Skeletal muscle satellite cell (primary cell): ENCODE measurements around the gene CPB2.

Experiments
- H3K27me3 ChIP-seq: 2 replicates; pipeline ENCODE4 v1.7.0; 2013; ENCODE audit warnings: low read length; ENCODE audit not compliant: control insufficient read depth, insufficient read depth
- H3K36me3 ChIP-seq: 2 replicates; pipeline ENCODE4 v1.7.0; 2013; ENCODE audit warnings: mild to moderate bottlenecking, control low read depth, low read length; ENCODE audit not compliant: insufficient read depth
- H3K4me1 ChIP-seq: 2 replicates; pipeline ENCODE4 v1.7.0; 2013; ENCODE audit warnings: low read length; ENCODE audit not compliant: control insufficient read depth, insufficient read depth
- H3K4me2 ChIP-seq: 2 replicates; pipeline ENCODE4 v1.7.0; 2013; ENCODE audit warnings: mild to moderate bottlenecking, low read length
- H3K4me3 ChIP-seq: 2 replicates; pipeline ENCODE4 v1.7.0; 2013; ENCODE audit warnings: low read length
- H3K9ac ChIP-seq: 2 replicates; pipeline ENCODE4 v1.7.0; 2013; ENCODE audit warnings: mild to moderate bottlenecking, low read depth, low read length, moderate library complexity
- H3K9me3 ChIP-seq: replicated peaks from 2 replicates; pipeline ENCODE4 v1.7.0; 2013; ENCODE audit warnings: mild to moderate bottlenecking, control low read depth, low read length

The CPB2 gene

DNA sequence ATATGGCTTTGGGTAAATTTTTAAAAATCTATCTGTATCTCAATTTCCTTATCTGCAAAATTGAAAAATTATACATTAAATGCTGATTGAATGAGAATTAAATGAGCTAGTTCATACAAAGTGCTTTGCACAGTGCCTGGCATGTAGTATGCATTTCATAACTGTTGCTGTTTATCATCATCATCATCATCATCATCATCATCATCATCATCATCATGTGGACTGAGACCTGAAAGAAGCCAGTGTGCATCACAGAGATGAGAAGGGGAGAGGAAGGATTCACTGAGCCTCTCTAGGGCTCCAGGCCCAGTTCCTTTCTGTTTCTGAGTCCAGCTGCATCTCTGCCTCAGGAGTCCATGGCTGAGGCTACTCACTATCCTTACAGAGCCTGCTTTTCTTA, 45.4 kb downstream of the CPB2 start:
- Histone ChIP-seq H3K9ac (no peak overlapping the region), H3K4me1 (peaks cover 8% of the 10 kb centered on the region), H3K4me3 (no peak overlapping the region), H3K27me3 (no peaks in the 10 kb centered on the region), H3K4me2 (no peak overlapping the region), H3K9me3 (no peaks in the 10 kb centered on the region), H3K36me3 (no peaks in the 10 kb centered on the region)

DNA sequence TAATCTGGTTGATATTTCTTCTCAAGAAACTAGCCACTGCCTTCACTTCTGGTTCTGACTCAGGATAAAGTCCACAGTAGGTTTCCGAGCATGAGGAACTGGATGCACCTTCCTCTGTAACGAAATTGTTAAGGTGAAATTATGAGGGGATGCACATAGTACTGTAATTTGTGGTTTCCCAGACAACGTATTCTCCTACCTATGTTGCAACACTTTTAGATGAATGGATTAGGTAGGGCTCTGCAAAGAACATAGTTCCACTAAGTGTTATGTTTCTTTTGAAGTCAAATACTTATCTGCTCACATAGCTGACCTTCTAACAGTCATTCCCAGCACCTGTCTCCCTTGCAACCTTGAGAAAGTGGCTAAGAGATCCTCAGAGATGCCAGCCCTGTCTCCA, 46.6 kb downstream of the CPB2 start:
- Histone ChIP-seq H3K36me3 (no peaks in the 10 kb centered on the region), H3K9ac (no peak overlapping the region), H3K4me2 (no peak overlapping the region), H3K27me3 (no peaks in the 10 kb centered on the region), H3K4me1 (peaks cover 12% of the 10 kb centered on the region), H3K9me3 (no peaks in the 10 kb centered on the region), H3K4me3 (no peak overlapping the region)

DNA sequence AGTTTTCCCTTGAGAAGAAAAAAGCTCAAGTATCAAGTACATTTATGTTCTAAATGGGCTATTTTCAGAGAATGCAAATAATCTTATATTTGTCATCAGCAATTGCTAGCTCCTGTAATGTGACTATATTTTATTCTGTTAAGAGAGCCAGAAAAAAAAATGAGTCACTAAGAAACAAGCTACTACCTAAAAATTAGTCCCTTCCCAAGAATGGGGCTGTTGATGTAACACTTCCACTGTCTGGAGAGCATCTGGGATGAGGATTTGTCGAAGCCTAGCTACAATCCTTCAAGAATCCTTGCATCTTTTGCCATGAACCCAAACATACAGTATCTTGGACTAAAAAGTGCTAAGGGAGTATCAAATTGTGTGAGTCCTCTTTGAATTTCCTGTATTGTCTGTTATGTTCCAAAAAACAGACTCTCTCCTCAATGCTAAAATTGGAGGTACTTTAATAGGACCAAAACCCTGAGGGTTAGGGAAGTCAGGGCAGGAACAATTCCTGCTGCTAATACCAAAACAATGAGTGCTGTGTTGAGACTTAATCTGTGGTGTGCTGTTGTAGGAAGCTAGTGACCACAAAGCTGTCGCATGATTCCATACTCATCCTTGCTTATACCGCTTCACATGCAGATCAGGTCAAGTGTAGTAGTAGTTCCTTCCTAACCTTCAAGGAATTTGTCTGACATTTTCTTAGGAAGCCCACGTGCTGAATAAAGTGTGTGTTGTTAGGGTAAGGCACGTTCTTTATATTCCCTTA, 47.4 kb downstream of the CPB2 start:
- Histone ChIP-seq H3K27me3 (no peaks in the 10 kb centered on the region), H3K4me1 (peaks cover 8% of the 10 kb centered on the region), H3K4me3 (no peak overlapping the region), H3K9ac (no peak overlapping the region), H3K4me2 (no peak overlapping the region), H3K9me3 (no peaks in the 10 kb centered on the region), H3K36me3 (no peaks in the 10 kb centered on the region)

DNA sequence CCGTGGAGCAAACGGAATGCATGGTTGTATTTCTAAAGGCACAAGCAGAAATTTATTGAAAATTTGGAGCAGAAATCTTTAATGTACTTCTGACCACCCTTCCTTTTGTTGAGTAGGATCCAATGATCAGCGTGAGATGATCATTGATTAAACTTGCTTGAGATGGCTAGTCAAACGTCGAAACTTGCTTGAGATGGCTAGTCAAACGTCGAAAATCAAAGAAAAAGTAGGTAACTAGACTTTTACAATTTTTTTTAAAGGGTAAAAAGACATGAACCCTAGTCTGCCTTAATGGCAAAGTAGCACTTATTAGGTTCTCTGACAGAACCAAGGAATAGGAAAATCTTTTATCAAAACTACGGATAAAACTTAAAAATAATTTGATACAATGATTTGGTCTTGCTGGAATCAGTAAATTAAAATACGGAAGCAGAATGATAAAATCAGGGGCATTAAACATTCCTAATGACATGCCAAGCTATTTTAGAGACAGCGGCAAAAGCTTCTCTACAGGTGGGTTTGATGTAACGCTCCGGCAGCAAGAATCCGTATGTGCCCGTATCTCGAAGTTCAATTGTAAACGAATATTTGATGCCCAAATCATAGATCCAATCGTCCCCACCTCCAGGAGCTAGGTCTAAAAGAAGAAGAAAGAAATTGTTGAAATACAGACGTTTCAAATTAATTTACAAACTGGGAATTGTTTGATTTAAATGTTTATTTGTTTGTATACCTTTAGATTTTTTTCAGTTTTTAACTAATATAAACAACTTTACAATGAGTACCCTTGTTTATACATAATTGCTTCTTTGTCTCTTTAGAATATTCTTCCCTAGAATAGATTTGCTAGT, 51.4 kb downstream of the CPB2 start:
- Histone ChIP-seq H3K4me1 (peaks cover 10% of the 10 kb centered on the region), H3K4me3 (peak overlapping the region; percentile 90), H3K36me3 (no peaks in the 10 kb centered on the region), H3K9ac (peak overlapping the region; percentile 92), H3K4me2 (peak overlapping the region; percentile 80), H3K27me3 (no peaks in the 10 kb centered on the region), H3K9me3 (no peaks in the 10 kb centered on the region)

DNA sequence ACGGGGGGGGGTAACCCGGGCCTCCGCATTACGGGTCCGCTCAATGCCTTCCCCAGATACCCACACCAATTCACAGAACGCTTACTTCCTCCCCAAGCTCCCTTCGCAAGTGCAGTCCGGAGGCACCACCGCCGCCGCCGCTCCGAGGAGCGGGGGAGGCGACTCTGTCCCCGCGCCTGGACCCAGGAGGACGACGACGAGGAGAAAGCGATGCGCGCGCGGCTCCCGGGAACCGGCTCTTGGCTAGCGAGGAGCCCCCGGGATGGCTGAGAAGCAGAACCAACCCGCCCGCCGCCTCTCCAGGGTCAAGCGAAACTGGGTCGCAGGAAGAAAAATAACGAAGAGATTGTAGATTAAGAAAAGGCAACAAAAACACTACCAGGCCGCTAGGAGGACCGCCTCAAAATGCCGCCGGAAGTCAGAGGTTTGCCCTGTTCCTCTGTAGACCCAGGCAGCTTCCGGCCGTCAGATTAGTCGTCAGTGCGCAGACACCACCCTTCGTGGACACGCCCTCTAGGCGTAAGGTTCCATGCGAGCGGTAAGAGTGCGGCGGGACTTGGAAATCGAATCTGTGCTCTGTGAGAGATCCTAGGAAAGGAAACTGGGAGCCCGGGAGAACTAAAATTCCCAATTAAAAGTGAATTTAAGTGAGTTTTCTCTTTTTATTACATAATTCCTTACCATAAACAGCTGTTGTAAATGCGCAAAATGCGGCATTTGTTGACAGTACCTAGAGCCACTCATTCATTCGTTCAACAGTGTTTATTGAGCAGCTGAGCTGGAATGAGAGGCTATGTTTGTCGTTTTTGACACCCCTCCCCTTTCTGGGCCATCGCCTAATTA, 52.3 kb downstream of the CPB2 start, which contains the start of gene ZC3H13:
ZC3H13 (minus strand) TSS at position 428 of the 843 bp plus-strand sequence. CDS start 7,239 bp downstream, outside the sequence.
- Histone ChIP-seq H3K36me3 (no peaks in the 10 kb centered on the region), H3K9me3 (no peaks in the 10 kb centered on the region), H3K4me2 (peak within 1 kb of the TSS; percentile 80), H3K4me3 (peak within 1 kb of the TSS; percentile 90), H3K4me1 (peaks cover 10% of the 10 kb centered on the region), H3K9ac (peak within 1 kb of the TSS; percentile 92), H3K27me3 (no peaks in the 10 kb centered on the region)

DNA sequence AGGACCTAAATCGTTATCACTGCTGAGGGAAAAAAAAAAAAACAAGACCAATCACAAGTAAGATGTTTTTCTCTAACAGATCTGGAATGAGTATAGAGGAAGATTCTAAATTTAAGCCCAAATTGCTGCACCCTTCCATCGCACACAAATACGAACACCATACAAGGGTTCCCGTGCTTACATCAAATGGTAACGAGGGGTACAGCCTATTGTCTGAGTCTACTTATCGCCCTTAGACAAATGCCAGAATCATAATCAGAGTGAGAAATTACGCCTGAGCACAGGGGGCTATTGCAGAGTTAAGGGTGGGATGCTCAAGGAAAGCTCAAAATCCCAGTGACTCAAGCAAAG, 52.9 kb downstream of the CPB2 start:
- H3K27me3 ChIP-seq, result no peaks in the 10 kb centered on the region
- peak overlapping the region; percentile 92 for H3K9ac ChIP-seq
- H3K4me1 ChIP-seq, result peaks cover 10% of the 10 kb centered on the region
- H3K9me3 ChIP-seq, result no peaks in the 10 kb centered on the region
- H3K4me2 ChIP-seq, result peak overlapping the region; percentile 80
- H3K4me3 ChIP-seq, result peak overlapping the region; percentile 90
- no peaks in the 10 kb centered on the region for H3K36me3 ChIP-seq

DNA sequence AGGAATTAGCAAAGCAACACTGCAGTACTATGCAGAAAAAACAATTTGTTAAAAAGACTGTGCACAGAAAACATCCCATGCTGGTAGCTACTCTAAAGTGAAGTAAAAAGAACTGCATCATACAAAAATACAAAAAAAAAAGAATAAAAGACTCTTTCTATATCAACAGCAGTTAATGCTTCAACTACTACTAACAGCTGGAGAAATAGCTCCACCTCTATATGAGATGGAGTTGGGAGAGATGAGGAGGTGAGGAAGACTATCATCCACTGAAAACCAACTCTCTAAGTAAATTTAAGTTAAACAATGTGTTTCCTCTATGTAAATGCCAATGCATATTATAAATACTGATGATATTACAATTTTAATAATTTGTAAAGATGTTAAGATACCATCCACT, 54.1 kb downstream of the CPB2 start:
- no peak overlapping the region for H3K9ac ChIP-seq
- no peaks in the 10 kb centered on the region for H3K9me3 ChIP-seq
- H3K4me3 ChIP-seq, result peak overlapping the region; percentile 90
- no peaks in the 10 kb centered on the region for H3K27me3 ChIP-seq
- peak overlapping the region; percentile 80 for H3K4me2 ChIP-seq
- H3K4me1 ChIP-seq, result peaks cover 10% of the 10 kb centered on the region
- H3K36me3 ChIP-seq, result no peaks in the 10 kb centered on the region

DNA sequence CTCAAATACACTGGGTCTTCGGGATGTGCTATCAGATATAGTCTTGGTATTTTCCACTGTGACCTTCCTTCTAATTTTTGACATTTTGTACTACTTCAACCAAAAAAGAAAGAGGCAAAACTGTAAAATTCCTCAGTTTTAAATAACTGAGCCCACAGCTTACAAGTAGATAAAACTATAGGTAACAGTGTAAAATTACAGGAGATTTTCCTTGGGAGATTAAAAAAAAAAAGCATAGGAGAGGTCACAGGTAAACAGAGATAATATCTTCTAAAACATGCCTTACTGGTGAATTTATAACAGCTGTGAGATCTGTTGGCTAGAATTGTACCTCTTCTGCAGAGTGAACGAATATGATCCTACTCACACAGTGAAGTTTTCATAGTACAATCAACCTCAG, 59.4 kb downstream of the CPB2 start:
- H3K9me3 ChIP-seq, result no peaks in the 10 kb centered on the region
- no peaks in the 10 kb centered on the region for H3K27me3 ChIP-seq
- H3K9ac ChIP-seq, result no peak overlapping the region
- no peak overlapping the region for H3K4me2 ChIP-seq
- H3K4me1 ChIP-seq, result peaks cover 11% of the 10 kb centered on the region
- no peaks in the 10 kb centered on the region for H3K36me3 ChIP-seq
- H3K4me3 ChIP-seq, result no peak overlapping the region

DNA sequence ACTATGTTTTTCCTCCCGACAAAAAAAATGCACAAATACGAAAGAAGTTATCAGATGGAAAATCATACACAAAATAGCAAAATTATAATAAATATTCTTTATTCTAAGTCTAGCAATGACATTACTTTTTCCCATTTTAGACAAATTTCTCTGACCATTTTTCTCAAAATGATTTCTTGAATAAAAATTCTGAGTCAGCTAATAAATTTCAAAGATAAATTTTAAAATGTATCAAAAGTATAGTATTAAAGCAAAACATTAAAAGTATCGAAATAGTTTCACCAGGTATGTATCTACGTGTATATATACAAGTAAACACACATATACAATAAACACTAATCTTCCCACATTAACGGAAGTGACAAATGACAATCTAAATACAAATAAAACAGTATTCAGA, 61.2 kb downstream of the CPB2 start:
- H3K4me2 ChIP-seq, result no peak overlapping the region
- H3K36me3 ChIP-seq, result no peaks in the 10 kb centered on the region
- no peak overlapping the region for H3K9ac ChIP-seq
- H3K4me3 ChIP-seq, result no peak overlapping the region
- peaks cover 11% of the 10 kb centered on the region for H3K4me1 ChIP-seq
- H3K9me3 ChIP-seq, result no peaks in the 10 kb centered on the region
- no peaks in the 10 kb centered on the region for H3K27me3 ChIP-seq

DNA sequence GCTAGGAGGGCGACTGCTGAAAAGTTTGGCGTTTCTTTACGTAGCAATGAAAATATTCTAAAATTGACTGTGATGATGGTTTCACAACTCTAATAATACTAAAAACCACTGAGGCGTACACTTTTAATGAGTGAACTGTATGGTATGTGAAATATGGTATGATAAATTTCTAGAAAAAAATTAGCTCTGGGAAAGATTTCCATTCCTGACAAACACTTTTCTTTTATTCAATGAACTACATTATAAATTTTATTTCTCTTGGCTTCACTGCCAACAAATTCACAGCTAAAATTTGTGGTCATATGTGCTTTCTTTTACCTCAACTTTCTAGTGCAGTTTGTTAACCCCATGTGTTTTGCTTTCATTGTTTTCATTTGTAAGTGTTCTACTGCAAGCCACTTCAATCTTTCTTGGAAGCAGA, 63.4 kb downstream of the CPB2 start:
- Histone ChIP-seq H3K36me3 (no peaks in the 10 kb centered on the region), H3K9me3 (no peaks in the 10 kb centered on the region), H3K9ac (no peak overlapping the region), H3K4me2 (no peak overlapping the region), H3K4me1 (peaks cover 11% of the 10 kb centered on the region), H3K27me3 (no peaks in the 10 kb centered on the region), H3K4me3 (no peak overlapping the region)

DNA sequence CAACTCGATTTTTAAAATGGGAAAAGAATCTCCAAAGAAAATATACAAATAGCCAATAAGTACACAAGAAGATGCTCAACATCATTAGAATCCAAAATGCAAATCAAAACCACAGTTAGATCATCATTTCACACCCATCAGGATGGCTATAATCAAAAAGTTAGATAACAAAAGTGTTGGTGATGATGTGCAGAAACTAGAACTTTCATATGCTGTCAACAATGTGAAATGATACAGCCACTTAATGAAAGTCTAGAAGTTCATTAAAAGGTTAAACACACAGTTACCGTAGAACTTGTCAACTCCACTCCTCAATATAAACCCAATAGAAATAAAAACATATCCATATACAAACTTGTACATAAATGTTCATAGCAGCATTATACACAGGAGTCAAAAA, 64.1 kb downstream of the CPB2 start:
- no peaks in the 10 kb centered on the region for H3K36me3 ChIP-seq
- no peak overlapping the region for H3K9ac ChIP-seq
- no peak overlapping the region for H3K4me2 ChIP-seq
- peaks cover 11% of the 10 kb centered on the region for H3K4me1 ChIP-seq
- no peak overlapping the region for H3K4me3 ChIP-seq
- no peaks in the 10 kb centered on the region for H3K27me3 ChIP-seq
- no peaks in the 10 kb centered on the region for H3K9me3 ChIP-seq
